H1 (cell line): ENCODE results near the gene GJD2. TPM values are rescaled to one million over a fixed set of nuclear protein-coding genes. Genes with fewer than 3 reads are reported as not detected.

ENCODE experiments used
- CHD1 ChIP-seq: IDR thresholded peaks from 2 replicates; pipeline ENCODE4 v1.6.1; 2012; ENCODE audit warnings: low read depth, low read length, improper control_type of control experiment
- HDAC2 ChIP-seq, 2 experiments: fragments of 300-600 bp in 1 of 2; sonication (generic) in 1 of 2; IDR thresholded peaks; 2 replicates each; pipeline ENCODE4 v1.6.1; 2011 to 2012; ENCODE audit warnings: low read depth in 2 of 2, low read length in 2 of 2, mild to moderate bottlenecking in 2 of 2, moderate library complexity in 2 of 2, borderline replicate concordance in 1 of 2, inconsistent platforms in 1 of 2
- JUND ChIP-seq: IDR thresholded peaks from 2 replicates; pipeline ENCODE4 v1.6.1; 2011; ENCODE audit warnings: mild to moderate bottlenecking, improper control_type of control experiment, low read length
- KDM1A ChIP-seq: fragments of 200-600, 300-600 bp; sonication (generic); IDR thresholded peaks from 2 replicates; pipeline ENCODE4 v1.7.1; 2016; ENCODE audit warnings: mild to moderate bottlenecking, low read length, borderline replicate concordance
- SRF ChIP-seq: IDR thresholded peaks from 2 replicates; pipeline ENCODE4 v1.6.1; 2011; ENCODE audit warnings: mild to moderate bottlenecking, low read depth, low read length, moderate library complexity
- TBP ChIP-seq: IDR thresholded peaks from 2 replicates; pipeline ENCODE4 v1.6.1; 2011; ENCODE audit warnings: low read depth, low read length, improper control_type of control experiment
- polyA plus RNA-seq, 7 experiments: library from polyadenylated mRNA; depleted of rRNA in 3 of 7; stranded (reverse) in 5 of 7; unstranded in 2 of 7; fragments of >200 nt in 5 of 7; fragments of 200-250 nt in 2 of 7; gene quantifications; 1 replicate in 5 of 7; 2 replicates in 1 of 7; 4 replicates in 1 of 7; pipeline versions ENCODE4 v1.2.1 to v1.2.3, GENCODE V29; 2011 to 2013; ENCODE audit warnings: missing spikeins in 2 of 7, mixed read lengths in 2 of 7
- total RNA-seq: library from RNA; stranded (reverse); fragmentation: NEBNext Ultra II Directional; extraction: Animal tissue kit (Norgen Biotek cat#: 25700); gene quantifications from 2 replicates; pipeline ENCODE4 v1.2.1, GENCODE V29; 2021
- TF ChIP-seq, protein P1 (sequence below): fragments of 300-600 bp; sonication (generic); IDR thresholded peaks from 2 replicates; pipeline ENCODE4 v1.7.1; 2012; ENCODE audit warnings: low read length, moderate library complexity, mild to moderate bottlenecking, inconsistent platforms; ENCODE audit not compliant: insufficient replicate concordance
- TF ChIP-seq, protein P2 (sequence below): IDR thresholded peaks from 2 replicates; pipeline ENCODE4 v1.6.1; 2012; ENCODE audit warnings: inconsistent platforms
- TF ChIP-seq, protein P3 (sequence below): IDR thresholded peaks from 2 replicates; pipeline ENCODE4 v1.6.1; 2012; ENCODE audit warnings: inconsistent platforms

GJD2 gene
- total and polyA plus RNA-seq, 2 of the 8 experiments (the other 6 are each of a cell fraction or from before 2014, with no cell fraction given): 0.39 to 0.54 TPM

DNA sequence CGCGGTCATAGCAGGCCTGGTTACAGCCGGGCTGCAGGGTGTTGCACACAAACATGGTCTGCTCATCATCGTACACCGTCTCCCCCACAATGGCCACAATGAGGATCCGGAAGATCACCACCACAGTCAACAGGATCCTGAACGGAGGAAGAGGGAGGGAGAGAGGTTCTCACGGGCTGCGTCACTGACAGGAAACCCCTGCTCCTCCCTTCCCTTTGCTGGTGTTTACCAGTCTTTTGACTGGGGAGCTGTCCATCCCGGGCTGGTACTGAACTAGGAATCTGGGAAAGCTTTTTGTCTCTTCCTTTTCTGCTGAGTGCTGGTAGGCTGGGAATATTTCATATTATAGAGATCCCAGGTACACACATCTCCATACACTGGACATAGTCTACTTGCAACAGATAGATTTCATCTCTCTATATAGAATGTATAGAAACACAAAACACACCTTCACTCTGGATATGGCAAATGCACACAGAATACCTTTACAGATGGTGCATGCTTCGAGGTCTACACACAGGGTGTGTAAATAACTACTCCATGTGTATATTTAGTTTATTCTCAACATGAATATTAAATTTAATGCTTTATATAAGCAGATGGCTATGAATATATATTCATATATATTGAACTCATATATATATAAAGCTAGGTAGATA lies 1.4 kb downstream of the GJD2 start (continued):
- TF ChIP-seq, protein P1, sequence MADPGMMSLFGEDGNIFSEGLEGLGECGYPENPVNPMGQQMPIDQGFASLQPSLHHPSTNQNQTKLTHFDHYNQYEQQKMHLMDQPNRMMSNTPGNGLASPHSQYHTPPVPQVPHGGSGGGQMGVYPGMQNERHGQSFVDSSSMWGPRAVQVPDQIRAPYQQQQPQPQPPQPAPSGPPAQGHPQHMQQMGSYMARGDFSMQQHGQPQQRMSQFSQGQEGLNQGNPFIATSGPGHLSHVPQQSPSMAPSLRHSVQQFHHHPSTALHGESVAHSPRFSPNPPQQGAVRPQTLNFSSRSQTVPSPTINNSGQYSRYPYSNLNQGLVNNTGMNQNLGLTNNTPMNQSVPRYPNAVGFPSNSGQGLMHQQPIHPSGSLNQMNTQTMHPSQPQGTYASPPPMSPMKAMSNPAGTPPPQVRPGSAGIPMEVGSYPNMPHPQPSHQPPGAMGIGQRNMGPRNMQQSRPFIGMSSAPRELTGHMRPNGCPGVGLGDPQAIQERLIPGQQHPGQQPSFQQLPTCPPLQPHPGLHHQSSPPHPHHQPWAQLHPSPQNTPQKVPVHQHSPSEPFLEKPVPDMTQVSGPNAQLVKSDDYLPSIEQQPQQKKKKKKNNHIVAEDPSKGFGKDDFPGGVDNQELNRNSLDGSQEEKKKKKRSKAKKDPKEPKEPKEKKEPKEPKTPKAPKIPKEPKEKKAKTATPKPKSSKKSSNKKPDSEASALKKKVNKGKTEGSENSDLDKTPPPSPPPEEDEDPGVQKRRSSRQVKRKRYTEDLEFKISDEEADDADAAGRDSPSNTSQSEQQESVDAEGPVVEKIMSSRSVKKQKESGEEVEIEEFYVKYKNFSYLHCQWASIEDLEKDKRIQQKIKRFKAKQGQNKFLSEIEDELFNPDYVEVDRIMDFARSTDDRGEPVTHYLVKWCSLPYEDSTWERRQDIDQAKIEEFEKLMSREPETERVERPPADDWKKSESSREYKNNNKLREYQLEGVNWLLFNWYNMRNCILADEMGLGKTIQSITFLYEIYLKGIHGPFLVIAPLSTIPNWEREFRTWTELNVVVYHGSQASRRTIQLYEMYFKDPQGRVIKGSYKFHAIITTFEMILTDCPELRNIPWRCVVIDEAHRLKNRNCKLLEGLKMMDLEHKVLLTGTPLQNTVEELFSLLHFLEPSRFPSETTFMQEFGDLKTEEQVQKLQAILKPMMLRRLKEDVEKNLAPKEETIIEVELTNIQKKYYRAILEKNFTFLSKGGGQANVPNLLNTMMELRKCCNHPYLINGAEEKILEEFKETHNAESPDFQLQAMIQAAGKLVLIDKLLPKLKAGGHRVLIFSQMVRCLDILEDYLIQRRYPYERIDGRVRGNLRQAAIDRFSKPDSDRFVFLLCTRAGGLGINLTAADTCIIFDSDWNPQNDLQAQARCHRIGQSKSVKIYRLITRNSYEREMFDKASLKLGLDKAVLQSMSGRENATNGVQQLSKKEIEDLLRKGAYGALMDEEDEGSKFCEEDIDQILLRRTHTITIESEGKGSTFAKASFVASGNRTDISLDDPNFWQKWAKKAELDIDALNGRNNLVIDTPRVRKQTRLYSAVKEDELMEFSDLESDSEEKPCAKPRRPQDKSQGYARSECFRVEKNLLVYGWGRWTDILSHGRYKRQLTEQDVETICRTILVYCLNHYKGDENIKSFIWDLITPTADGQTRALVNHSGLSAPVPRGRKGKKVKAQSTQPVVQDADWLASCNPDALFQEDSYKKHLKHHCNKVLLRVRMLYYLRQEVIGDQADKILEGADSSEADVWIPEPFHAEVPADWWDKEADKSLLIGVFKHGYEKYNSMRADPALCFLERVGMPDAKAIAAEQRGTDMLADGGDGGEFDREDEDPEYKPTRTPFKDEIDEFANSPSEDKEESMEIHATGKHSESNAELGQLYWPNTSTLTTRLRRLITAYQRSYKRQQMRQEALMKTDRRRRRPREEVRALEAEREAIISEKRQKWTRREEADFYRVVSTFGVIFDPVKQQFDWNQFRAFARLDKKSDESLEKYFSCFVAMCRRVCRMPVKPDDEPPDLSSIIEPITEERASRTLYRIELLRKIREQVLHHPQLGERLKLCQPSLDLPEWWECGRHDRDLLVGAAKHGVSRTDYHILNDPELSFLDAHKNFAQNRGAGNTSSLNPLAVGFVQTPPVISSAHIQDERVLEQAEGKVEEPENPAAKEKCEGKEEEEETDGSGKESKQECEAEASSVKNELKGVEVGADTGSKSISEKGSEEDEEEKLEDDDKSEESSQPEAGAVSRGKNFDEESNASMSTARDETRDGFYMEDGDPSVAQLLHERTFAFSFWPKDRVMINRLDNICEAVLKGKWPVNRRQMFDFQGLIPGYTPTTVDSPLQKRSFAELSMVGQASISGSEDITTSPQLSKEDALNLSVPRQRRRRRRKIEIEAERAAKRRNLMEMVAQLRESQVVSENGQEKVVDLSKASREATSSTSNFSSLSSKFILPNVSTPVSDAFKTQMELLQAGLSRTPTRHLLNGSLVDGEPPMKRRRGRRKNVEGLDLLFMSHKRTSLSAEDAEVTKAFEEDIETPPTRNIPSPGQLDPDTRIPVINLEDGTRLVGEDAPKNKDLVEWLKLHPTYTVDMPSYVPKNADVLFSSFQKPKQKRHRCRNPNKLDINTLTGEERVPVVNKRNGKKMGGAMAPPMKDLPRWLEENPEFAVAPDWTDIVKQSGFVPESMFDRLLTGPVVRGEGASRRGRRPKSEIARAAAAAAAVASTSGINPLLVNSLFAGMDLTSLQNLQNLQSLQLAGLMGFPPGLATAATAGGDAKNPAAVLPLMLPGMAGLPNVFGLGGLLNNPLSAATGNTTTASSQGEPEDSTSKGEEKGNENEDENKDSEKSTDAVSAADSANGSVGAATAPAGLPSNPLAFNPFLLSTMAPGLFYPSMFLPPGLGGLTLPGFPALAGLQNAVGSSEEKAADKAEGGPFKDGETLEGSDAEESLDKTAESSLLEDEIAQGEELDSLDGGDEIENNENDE: no peak
- TF ChIP-seq SRF: no peak
- TF ChIP-seq CHD1: no peak
- TF ChIP-seq HDAC2 (IDR thresholded peaks at IDR 0.05; ENCODE audit: borderline replicate concordance in 1 of 2, low read depth in 2 of 2, low read length in 2 of 2): peak in 1 of 2 experiments; percentile 58; a peak in 2 of 4 replicates
- TF ChIP-seq, protein P2, sequence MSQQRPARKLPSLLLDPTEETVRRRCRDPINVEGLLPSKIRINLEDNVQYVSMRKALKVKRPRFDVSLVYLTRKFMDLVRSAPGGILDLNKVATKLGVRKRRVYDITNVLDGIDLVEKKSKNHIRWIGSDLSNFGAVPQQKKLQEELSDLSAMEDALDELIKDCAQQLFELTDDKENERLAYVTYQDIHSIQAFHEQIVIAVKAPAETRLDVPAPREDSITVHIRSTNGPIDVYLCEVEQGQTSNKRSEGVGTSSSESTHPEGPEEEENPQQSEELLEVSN: no peak
- TF ChIP-seq JUND: no peak
- peak; percentile 18; the same call in 1 of the 2 replicates for TF ChIP-seq TBP
- no peak for TF ChIP-seq KDM1A
- TF ChIP-seq, protein P3, sequence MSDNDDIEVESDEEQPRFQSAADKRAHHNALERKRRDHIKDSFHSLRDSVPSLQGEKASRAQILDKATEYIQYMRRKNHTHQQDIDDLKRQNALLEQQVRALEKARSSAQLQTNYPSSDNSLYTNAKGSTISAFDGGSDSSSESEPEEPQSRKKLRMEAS: peak; percentile 40; the same call in 1 of the 2 replicates
